Measurements from ENCODE around the gene OR2V1.
"Not testable (repeated sequence)": the region's sequence is repeated elsewhere in the genome, so short reads cannot be mapped to it uniquely, and the experiment has no call there.

OR2V1 gene

DNA sequence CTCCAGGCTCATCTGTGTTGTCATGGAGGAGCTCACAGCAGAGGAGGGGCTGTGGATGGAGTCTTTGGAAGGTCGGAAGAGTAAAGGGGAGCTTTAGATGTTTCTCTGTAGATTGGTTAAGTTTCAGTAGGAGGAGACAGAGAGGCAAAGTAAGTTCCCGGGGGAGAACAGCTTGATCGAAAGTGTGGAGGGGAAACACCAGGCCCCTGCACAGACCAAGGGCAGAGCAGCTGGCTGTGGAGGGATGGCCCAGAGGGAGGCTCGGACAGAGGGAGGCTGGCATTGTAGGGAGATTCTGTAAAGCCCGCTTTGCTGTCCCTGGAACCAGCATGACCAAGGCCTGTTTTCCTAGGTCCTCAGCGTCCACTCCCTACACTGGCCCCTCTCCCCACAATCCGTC lies 11.1 kb upstream of the OR2V1 start:
- no CpG with 5 or more reads among the region's 7 CpGs for WGBS (ENCODE audit: insufficient coverage, insufficient read length)
- Histone ChIP-seq H3K4me3 (ENCODE audit: low read length) (no peak overlapping the region), H3K36me3 (ENCODE audit: control insufficient read depth, insufficient read depth, low read length) (no peaks in the 10 kb centered on the region), H3K27me3 (ENCODE audit: control insufficient read depth, insufficient read depth, low read length) (no peaks in the 10 kb centered on the region), H3K27ac (ENCODE audit: low read length) (no peak overlapping the region), H3K9me3 (ENCODE audit: control insufficient read depth, insufficient read depth, low read length) (no peaks in the 10 kb centered on the region), H3K4me1 (ENCODE audit: control insufficient read depth, insufficient read depth, low read length) (no peaks in the 10 kb centered on the region)
- no peak for DNase-seq (ENCODE audit: low read depth, low spot score)

DNA sequence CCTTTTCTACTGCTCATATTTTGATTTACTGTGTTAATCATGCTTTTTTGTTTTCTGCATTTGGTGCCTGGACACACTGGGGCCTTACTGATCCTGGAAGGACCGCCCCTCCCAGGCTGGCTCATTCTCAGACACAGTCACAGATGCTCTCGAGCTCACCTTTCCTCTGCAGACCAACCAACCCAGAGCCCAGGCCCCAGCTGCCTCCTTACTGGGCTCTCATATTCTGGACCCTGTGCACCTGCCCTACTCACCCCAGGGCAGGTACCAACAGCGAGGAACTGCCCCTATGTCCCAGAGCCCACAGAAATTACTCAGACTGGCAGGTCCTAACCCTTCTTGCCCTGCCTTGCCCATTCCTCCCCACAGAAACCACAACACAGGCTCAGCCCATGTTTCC lies 9.8 kb upstream of the OR2V1 start:
- Histone ChIP-seq H3K27me3 (ENCODE audit: control insufficient read depth, insufficient read depth, low read length) (no peaks in the 10 kb centered on the region), H3K36me3 (ENCODE audit: control insufficient read depth, insufficient read depth, low read length) (no peaks in the 10 kb centered on the region), H3K4me3 (ENCODE audit: low read length) (no peak overlapping the region), H3K4me1 (ENCODE audit: control insufficient read depth, insufficient read depth, low read length) (no peaks in the 10 kb centered on the region), H3K9me3 (ENCODE audit: control insufficient read depth, insufficient read depth, low read length) (no peaks in the 10 kb centered on the region), H3K27ac (ENCODE audit: low read length) (no peak overlapping the region)
- DNase-seq (ENCODE audit: low read depth, low spot score), result no peak
- no CpG with 5 or more reads among the region's 3 CpGs for WGBS (ENCODE audit: insufficient coverage, insufficient read length)

DNA sequence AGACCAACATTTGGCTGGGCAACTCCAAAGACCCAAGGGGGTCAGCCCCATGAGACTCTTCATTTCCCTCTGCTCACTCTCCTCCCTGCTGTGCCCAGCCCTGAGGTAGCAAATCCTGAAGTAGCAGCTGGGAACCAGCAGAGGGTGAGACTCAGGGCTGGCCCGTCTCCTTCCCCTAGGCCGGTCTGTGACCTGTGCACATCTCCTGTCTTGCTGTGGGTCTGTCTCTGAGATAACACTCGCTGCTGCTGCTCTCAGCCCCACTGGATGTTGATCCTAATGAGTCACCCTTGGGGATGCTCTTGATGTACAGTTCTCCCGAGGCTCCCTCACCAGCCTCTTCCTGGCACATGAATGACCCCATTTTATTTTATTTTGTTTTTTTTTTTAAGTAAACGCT lies 7.3 kb upstream of the OR2V1 start:
- H3K4me3 ChIP-seq (ENCODE audit: low read length), result no peak overlapping the region
- H3K27ac ChIP-seq (ENCODE audit: low read length), result no peak overlapping the region
- WGBS (ENCODE audit: insufficient coverage, insufficient read length), result no CpG with 5 or more reads among the region's 5 CpGs
- H3K36me3 ChIP-seq (ENCODE audit: control insufficient read depth, insufficient read depth, low read length), result no peaks in the 10 kb centered on the region
- no peaks in the 10 kb centered on the region for H3K4me1 ChIP-seq (ENCODE audit: control insufficient read depth, insufficient read depth, low read length)
- no peaks in the 10 kb centered on the region for H3K9me3 ChIP-seq (ENCODE audit: control insufficient read depth, insufficient read depth, low read length)
- no peaks in the 10 kb centered on the region for H3K27me3 ChIP-seq (ENCODE audit: control insufficient read depth, insufficient read depth, low read length)
- no peak for DNase-seq (ENCODE audit: low read depth, low spot score)

DNA sequence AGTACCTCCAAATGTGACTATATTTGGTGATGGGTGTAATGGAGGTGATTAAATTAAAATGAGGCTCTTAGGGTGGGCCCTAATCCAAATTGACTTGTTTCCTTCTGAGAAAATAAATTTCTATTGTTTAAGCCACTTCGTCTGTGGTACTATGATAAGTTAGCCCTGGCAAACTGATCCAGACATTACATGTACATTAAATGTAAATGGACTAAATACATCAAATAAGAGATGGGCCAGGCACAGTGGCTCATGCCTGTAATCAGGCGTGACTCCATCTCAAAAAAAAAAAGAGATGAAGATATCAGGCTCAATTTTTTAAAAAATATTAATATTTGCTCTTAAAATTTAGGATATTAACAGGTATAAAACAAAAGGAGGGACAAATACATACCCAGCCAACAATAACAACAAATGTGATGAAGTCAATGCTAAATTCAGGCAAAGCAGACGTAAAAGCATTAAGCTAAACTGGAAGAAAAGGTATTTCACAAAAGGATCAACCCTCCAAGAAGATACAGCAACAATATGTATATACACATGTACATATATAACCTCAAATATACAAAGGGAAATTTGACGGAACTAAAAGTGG lies 5.5 kb upstream of the OR2V1 start:
- H3K4me3 ChIP-seq (ENCODE audit: low read length), result no peak overlapping the region
- no peaks in the 10 kb centered on the region for H3K36me3 ChIP-seq (ENCODE audit: control insufficient read depth, insufficient read depth, low read length)
- no peaks in the 10 kb centered on the region for H3K4me1 ChIP-seq (ENCODE audit: control insufficient read depth, insufficient read depth, low read length)
- no peaks in the 10 kb centered on the region for H3K27me3 ChIP-seq (ENCODE audit: control insufficient read depth, insufficient read depth, low read length)
- H3K9me3 ChIP-seq (ENCODE audit: control insufficient read depth, insufficient read depth, low read length), result no peaks in the 10 kb centered on the region
- no peak overlapping the region for H3K27ac ChIP-seq (ENCODE audit: low read length)
- WGBS (ENCODE audit: insufficient coverage, insufficient read length), result no CpG with 5 or more reads among the region's 4 CpGs
- DNase-seq (ENCODE audit: low read depth, low spot score), result no peak

DNA sequence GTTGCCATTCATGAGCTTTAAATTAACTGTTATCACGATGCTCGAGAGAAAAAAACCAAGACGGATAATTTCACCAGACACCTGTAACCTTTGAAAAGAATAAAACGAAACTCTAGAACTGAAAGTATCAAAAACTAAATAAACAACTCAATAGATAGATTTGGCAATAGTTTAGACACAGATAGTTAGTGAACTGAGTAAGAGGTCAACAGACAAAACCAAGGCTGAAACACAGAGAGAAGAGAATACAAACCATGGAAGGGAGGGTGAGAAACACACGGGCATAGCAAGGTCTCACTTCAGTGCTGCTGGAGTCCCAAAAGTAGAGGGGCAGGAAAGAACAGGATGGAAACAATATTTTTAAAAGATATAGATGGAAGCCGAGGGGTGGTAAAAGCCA lies 3.3 kb upstream of the OR2V1 start:
- H3K27me3 ChIP-seq (ENCODE audit: control insufficient read depth, insufficient read depth, low read length), result no peaks in the 10 kb centered on the region
- H3K36me3 ChIP-seq (ENCODE audit: control insufficient read depth, insufficient read depth, low read length), result no peaks in the 10 kb centered on the region
- H3K4me3 ChIP-seq (ENCODE audit: low read length), result no peak overlapping the region
- H3K9me3 ChIP-seq (ENCODE audit: control insufficient read depth, insufficient read depth, low read length), result no peaks in the 10 kb centered on the region
- no peak for DNase-seq (ENCODE audit: low read depth, low spot score)
- H3K4me1 ChIP-seq (ENCODE audit: control insufficient read depth, insufficient read depth, low read length), result no peaks in the 10 kb centered on the region
- no CpG with 5 or more reads among the region's 6 CpGs for WGBS (ENCODE audit: insufficient coverage, insufficient read length)
- H3K27ac ChIP-seq (ENCODE audit: low read length), result no peak overlapping the region

DNA sequence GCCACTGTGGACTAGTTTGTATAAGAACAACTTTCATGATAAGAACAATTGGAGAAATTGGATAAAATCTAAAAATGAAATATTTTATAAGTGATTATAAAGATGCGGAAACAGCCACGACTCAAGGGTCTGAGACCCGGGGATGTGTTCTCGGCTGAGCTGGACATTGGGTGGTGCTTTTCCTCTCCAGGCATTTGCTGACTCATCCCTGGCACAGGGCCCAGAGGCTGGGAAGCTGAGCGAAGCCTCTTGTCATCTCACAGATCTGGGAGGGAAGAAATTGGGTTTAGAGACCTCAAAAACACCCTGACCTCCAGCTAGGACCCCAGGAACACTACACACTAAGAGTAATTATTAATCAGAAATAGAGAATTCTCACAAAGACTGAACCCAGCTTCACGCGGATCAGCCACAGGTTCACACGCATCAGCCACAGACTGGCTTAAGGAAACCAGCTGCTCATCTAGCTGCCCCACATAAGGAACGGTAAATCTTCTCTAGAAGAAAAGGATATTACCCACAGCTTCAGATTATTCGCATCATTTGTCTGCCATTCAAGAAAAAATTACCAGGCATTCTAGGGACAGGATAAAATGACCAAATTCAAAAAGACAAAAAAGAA lies 2.8 kb upstream of the OR2V1 start:
- Histone ChIP-seq H3K4me1 (ENCODE audit: control insufficient read depth, insufficient read depth, low read length) (no peaks in the 10 kb centered on the region), H3K27me3 (ENCODE audit: control insufficient read depth, insufficient read depth, low read length) (no peaks in the 10 kb centered on the region), H3K9me3 (ENCODE audit: control insufficient read depth, insufficient read depth, low read length) (no peaks in the 10 kb centered on the region), H3K4me3 (ENCODE audit: low read length) (no peak overlapping the region), H3K27ac (ENCODE audit: low read length) (no peak overlapping the region), H3K36me3 (ENCODE audit: control insufficient read depth, insufficient read depth, low read length) (no peaks in the 10 kb centered on the region)
- DNase-seq (ENCODE audit: low read depth, low spot score), result no peak
- no CpG with 5 or more reads among the region's 10 CpGs for WGBS (ENCODE audit: insufficient coverage, insufficient read length)

DNA sequence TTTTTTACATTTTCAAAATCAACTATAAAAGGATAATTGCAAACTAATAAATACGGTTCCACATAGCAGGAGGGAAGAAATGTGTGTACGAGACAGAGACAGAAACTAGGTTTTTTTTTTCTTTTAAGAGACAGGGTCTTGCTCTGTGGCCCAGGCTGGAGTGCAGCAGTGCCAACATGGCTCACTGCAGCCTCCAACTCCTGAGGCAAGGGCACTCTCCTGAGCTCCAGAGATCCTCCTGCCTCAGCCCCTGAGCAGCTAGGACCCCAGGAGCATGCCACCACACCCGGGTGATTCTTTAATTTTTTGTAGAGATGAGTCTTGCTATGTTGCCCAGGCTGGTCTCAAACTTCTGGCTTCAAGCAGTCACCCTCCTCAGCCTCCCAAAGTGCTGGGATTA lies 2.1 kb upstream of the OR2V1 start:
- no peak for DNase-seq (ENCODE audit: low read depth, low spot score)
- Histone ChIP-seq H3K36me3 (ENCODE audit: control insufficient read depth, insufficient read depth, low read length) (no peaks in the 10 kb centered on the region), H3K27ac (ENCODE audit: low read length) (no peak overlapping the region), H3K4me1 (ENCODE audit: control insufficient read depth, insufficient read depth, low read length) (no peaks in the 10 kb centered on the region), H3K9me3 (ENCODE audit: control insufficient read depth, insufficient read depth, low read length) (no peaks in the 10 kb centered on the region), H3K4me3 (ENCODE audit: low read length) (no peak overlapping the region), H3K27me3 (ENCODE audit: control insufficient read depth, insufficient read depth, low read length) (no peaks in the 10 kb centered on the region)
- no CpG with 5 or more reads among the region's 3 CpGs for WGBS (ENCODE audit: insufficient coverage, insufficient read length)

DNA sequence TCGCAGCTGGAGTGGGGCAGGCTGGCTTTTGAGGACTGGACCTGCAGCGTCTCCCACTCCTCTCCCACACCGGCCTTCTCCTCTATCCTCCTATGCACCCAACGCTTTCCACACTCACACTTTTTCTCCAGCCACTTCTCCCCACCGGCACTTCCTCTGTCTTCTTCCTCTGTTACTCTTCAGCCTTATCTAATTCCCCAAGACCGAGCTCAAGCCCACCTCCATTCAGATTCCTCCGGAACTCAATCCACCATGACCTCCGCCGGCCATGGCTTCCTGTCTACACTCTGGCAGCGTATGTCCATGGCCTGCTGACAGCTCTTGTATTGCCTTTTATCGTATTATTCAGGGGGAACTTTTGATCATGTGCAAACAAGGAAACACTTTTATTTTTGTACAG lies 545 bp upstream of the OR2V1 start:
- no CpG with 5 or more reads among the region's 11 CpGs for WGBS (ENCODE audit: insufficient coverage, insufficient read length)
- Histone ChIP-seq H3K4me1 (ENCODE audit: control insufficient read depth, insufficient read depth, low read length) (no peaks in the 10 kb centered on the region), H3K27me3 (ENCODE audit: control insufficient read depth, insufficient read depth, low read length) (no peaks in the 10 kb centered on the region), H3K36me3 (ENCODE audit: control insufficient read depth, insufficient read depth, low read length) (no peaks in the 10 kb centered on the region), H3K4me3 (ENCODE audit: low read length) (no peak overlapping the region), H3K27ac (ENCODE audit: low read length) (no peak overlapping the region), H3K9me3 (ENCODE audit: control insufficient read depth, insufficient read depth, low read length) (no peaks in the 10 kb centered on the region)
- DNase-seq (ENCODE audit: low read depth, low spot score), result no peak

DNA sequence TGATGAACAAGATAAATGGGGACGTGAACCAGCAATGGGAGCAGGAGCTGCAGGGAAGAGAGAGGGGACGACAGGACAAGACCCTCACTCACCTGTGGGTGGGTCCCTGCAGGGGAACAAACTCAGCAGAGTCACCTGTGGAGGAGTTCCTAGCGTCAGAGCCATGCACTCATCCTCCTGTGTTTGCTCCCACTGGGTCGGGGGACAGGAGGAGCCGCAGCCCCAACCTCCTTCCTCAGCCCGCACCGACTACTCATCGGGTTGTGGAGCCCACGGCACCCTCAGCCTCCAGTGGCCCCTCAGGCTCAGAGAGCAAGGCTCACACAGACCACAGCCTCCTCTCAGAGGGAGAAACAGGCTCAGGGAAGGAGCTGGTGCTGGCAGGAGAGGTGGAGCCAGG lies 888 bp downstream of the OR2V1 start:
- H3K4me1 ChIP-seq (ENCODE audit: control insufficient read depth, insufficient read depth, low read length); DNase-seq (ENCODE audit: low read depth, low spot score); H3K36me3 ChIP-seq (ENCODE audit: control insufficient read depth, insufficient read depth, low read length); H3K27me3 ChIP-seq (ENCODE audit: control insufficient read depth, insufficient read depth, low read length); H3K27ac ChIP-seq (ENCODE audit: low read length); H3K9me3 ChIP-seq (ENCODE audit: control insufficient read depth, insufficient read depth, low read length); H3K4me3 ChIP-seq (ENCODE audit: low read length): not testable (repeated sequence)
- WGBS (ENCODE audit: insufficient coverage, insufficient read length), result no CpG with 5 or more reads among the region's 9 CpGs

DNA sequence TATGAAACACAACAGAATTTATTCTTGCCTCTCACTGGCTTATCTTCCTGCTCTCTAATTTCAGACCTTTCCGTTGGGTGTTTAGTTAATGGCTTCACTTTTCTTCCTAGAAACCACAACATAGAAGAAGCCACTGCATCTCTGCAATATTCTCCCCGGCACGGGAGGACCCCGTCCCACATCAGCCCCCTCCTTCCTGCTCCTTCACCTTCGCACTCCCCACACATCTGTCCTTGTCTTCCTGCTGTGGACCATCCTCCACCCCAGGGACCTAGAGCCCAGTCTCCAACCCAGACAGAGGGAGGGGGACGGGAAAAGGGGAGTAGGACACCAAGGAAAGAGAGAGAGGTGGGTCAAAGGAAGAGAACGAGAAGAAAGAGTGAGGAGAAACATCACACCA lies 1.4 kb downstream of the OR2V1 start:
- no peak overlapping the region for H3K27ac ChIP-seq (ENCODE audit: low read length)
- WGBS (ENCODE audit: insufficient coverage, insufficient read length), result no CpG with 5 or more reads among the region's 7 CpGs
- no peak for DNase-seq (ENCODE audit: low read depth, low spot score)
- no peaks in the 10 kb centered on the region for H3K9me3 ChIP-seq (ENCODE audit: control insufficient read depth, insufficient read depth, low read length)
- H3K36me3 ChIP-seq (ENCODE audit: control insufficient read depth, insufficient read depth, low read length), result no peaks in the 10 kb centered on the region
- H3K4me3 ChIP-seq (ENCODE audit: low read length), result no peak overlapping the region
- no peaks in the 10 kb centered on the region for H3K4me1 ChIP-seq (ENCODE audit: control insufficient read depth, insufficient read depth, low read length)
- H3K27me3 ChIP-seq (ENCODE audit: control insufficient read depth, insufficient read depth, low read length), result no peaks in the 10 kb centered on the region

DNA sequence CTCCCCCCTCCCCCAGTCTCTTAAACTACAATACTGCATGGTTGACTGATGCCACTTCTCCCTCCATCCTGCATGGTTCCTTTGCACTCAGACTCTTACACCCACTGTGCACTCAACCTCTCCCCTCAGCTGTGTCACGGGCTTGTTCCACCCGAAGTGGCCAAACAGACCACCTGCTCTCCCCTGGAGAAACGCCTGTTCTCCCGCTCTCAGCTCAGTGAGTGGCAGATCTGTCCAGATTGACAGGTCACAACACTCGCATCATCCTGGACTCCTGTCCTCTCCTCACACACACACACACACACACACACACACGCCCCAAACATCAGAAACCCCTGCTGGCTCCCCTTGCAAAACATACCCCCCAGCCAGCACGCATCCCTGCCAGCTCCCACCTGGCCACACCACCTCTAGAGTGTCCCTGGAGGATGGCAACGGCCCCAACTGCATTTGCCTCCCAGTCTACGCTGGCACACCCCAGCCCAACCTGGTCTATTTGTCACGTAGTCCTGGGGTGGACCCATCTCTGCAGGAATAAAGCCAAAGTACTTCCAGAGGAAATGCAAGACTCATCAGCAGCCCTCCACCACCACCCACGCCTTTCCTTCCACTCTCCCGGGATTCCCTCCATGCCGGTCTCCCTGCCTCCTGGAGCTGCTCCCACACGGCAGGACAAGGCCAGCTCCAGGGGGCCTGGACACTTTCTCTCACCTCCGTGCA lies 2.9 kb downstream of the OR2V1 start:
- Histone ChIP-seq H3K36me3 (ENCODE audit: control insufficient read depth, insufficient read depth, low read length) (no peaks in the 10 kb centered on the region), H3K27me3 (ENCODE audit: control insufficient read depth, insufficient read depth, low read length) (no peaks in the 10 kb centered on the region), H3K27ac (ENCODE audit: low read length) (no peak overlapping the region), H3K4me3 (ENCODE audit: low read length) (no peak overlapping the region), H3K4me1 (ENCODE audit: control insufficient read depth, insufficient read depth, low read length) (no peaks in the 10 kb centered on the region), H3K9me3 (ENCODE audit: control insufficient read depth, insufficient read depth, low read length) (no peaks in the 10 kb centered on the region)
- no CpG with 5 or more reads among the region's 15 CpGs for WGBS (ENCODE audit: insufficient coverage, insufficient read length)
- no peak for DNase-seq (ENCODE audit: low read depth, low spot score)
